Chondrocyte (in vitro differentiated cells): ENCODE data around the gene ADM. TPM values are rescaled to one million over a fixed set of nuclear protein-coding genes. Genes with fewer than 3 reads are reported as not detected.
A peak's percentile ranks its signal among the peaks of the same experiment; 100 is the strongest.

ENCODE experiments used
- DNase-seq: peaks from one replicate; pipeline ENCODE4 v3.0.0; 2021; ENCODE audit warnings: mixed read lengths, low spot score
- H3K27ac Mint-ChIP-seq: one replicate; pipeline ENCODE4 v1.8.0; 2021; ENCODE audit warnings: mild to moderate bottlenecking, moderate library complexity, mixed read lengths; ENCODE audit not compliant: unreplicated experiment
- H3K27me3 Mint-ChIP-seq: 2 replicates; pipeline ENCODE4 v1.8.0; 2021; ENCODE audit warnings: low read depth, mixed read lengths
- H3K36me3 Mint-ChIP-seq: 2 replicates; pipeline ENCODE4 v1.8.0; 2021; ENCODE audit warnings: low read depth, mixed read lengths
- H3K4me1 Mint-ChIP-seq: 2 replicates; pipeline ENCODE4 v1.8.0; 2021; ENCODE audit warnings: low read depth, mild to moderate bottlenecking, mixed read lengths
- H3K4me3 Mint-ChIP-seq: one replicate; pipeline ENCODE4 v1.8.0; 2021; ENCODE audit warnings: mild to moderate bottlenecking, moderate library complexity, mixed read lengths; ENCODE audit not compliant: unreplicated experiment
- H3K9me3 Mint-ChIP-seq: 2 replicates; pipeline ENCODE4 v1.8.0; 2021; ENCODE audit warnings: low read depth, mixed read lengths
- CTCF ChIP-seq: fragments of 200-600 bp; sonication (generic); IDR thresholded peaks from 2 replicates; pipeline ENCODE4 v1.5.0; 2021; ENCODE audit warnings: antibody characterized with exemption, mild to moderate bottlenecking, moderate library complexity
- total RNA-seq: library from RNA; stranded (reverse); gene quantifications from 3 replicates; pipeline ENCODE4 v1.2.1, GENCODE V29; 2021

ADM gene
- total RNA-seq, 1 donor from 2014 or later, result 53.8 TPM

- peak overlapping the region; percentile 99 for H3K4me3 Mint-ChIP-seq
- peak; percentile 96 for DNase-seq
- H3K9me3 Mint-ChIP-seq, result no peaks in the 10 kb centered on the region
- peaks cover 9% of the 10 kb centered on the region for H3K36me3 Mint-ChIP-seq
- H3K27me3 Mint-ChIP-seq, result no peaks in the 10 kb centered on the region
- peak; percentile 100 for TF ChIP-seq CTCF
- peaks cover 54% of the 10 kb centered on the region for H3K4me1 Mint-ChIP-seq
- H3K27ac Mint-ChIP-seq, result peak overlapping the region; percentile 94
Measured at GRCh38 chr11:10307400-10308200, 2.7 kb downstream of the ADM start.

- Mint-ChIP-seq H3K9me3 (no peaks in the 10 kb centered on the region), H3K27ac (peak overlapping the region; percentile 94), H3K36me3 (peaks cover 9% of the 10 kb centered on the region), H3K4me3 (peak overlapping the region; percentile 99), H3K4me1 (peaks cover 46% of the 10 kb centered on the region), H3K27me3 (no peaks in the 10 kb centered on the region)
- no peak for TF ChIP-seq CTCF
- no peak for DNase-seq
Measured at GRCh38 chr11:10308201-10308954, 3.5 kb downstream of the ADM start.

- Mint-ChIP-seq H3K36me3 (peaks cover 9% of the 10 kb centered on the region), H3K27me3 (no peaks in the 10 kb centered on the region), H3K4me3 (peak overlapping the region; percentile 0), H3K27ac (peak overlapping the region; percentile 66), H3K9me3 (no peaks in the 10 kb centered on the region), H3K4me1 (peaks cover 36% of the 10 kb centered on the region)
- DNase-seq, result no peak
- no peak for TF ChIP-seq CTCF
Measured at GRCh38 chr11:10309163-10310093, 4.6 kb downstream of the ADM start.

- TF ChIP-seq CTCF, result no peak
- Mint-ChIP-seq H3K27me3 (no peaks in the 10 kb centered on the region), H3K4me3 (no peak overlapping the region), H3K4me1 (peaks cover 38% of the 10 kb centered on the region), H3K36me3 (peaks cover 9% of the 10 kb centered on the region), H3K27ac (peak overlapping the region; percentile 1), H3K9me3 (no peaks in the 10 kb centered on the region)
- no peak for DNase-seq
Measured at GRCh38 chr11:10310301-10310841, 5.5 kb downstream of the ADM start.
